ENCODE results near the gene BEAN1.
"Not testable (repeated sequence)": the region's sequence is repeated elsewhere in the genome, so short reads cannot be mapped to it uniquely, and the experiment has no call there.

DNA sequence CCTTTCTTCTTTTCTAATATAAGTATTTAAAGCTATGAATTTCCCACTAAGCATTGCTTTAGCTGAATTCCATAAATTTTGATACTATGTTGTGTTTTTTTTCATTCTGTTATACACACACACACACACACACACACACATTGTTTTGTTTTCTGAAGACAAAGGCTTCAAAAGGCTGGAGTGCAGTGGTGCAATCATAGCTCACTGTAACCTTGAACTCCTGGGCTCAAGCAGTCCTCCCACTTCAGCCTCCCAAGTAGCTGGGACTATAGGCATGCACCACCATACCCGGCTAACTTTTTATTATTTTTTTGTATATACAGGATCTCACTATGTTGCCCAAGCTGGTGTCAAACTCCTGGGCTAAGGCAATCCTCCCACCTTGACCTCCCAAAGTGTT lies 26.1 kb downstream of the BEAN1 start:
- TF ChIP-seq SMAD3 (CRISPR knock-in tag; IDR thresholded peaks at IDR 0.05; ENCODE audit: borderline replicate concordance); TEAD4 (CRISPR knock-in tag; IDR thresholded peaks at IDR 0.05); ESRRA (CRISPR knock-in tag; IDR thresholded peaks at IDR 0.05; ENCODE audit: borderline replicate concordance); ZBTB21 (CRISPR knock-in tag; IDR thresholded peaks at IDR 0.05; ENCODE audit: borderline replicate concordance): not testable (repeated sequence)
- TF ChIP-seq, protein P1, sequence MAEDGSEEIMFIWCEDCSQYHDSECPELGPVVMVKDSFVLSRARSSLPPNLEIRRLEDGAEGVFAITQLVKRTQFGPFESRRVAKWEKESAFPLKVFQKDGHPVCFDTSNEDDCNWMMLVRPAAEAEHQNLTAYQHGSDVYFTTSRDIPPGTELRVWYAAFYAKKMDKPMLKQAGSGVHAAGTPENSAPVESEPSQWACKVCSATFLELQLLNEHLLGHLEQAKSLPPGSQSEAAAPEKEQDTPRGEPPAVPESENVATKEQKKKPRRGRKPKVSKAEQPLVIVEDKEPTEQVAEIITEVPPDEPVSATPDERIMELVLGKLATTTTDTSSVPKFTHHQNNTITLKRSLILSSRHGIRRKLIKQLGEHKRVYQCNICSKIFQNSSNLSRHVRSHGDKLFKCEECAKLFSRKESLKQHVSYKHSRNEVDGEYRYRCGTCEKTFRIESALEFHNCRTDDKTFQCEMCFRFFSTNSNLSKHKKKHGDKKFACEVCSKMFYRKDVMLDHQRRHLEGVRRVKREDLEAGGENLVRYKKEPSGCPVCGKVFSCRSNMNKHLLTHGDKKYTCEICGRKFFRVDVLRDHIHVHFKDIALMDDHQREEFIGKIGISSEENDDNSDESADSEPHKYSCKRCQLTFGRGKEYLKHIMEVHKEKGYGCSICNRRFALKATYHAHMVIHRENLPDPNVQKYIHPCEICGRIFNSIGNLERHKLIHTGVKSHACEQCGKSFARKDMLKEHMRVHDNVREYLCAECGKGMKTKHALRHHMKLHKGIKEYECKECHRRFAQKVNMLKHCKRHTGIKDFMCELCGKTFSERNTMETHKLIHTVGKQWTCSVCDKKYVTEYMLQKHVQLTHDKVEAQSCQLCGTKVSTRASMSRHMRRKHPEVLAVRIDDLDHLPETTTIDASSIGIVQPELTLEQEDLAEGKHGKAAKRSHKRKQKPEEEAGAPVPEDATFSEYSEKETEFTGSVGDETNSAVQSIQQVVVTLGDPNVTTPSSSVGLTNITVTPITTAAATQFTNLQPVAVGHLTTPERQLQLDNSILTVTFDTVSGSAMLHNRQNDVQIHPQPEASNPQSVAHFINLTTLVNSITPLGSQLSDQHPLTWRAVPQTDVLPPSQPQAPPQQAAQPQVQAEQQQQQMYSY (CRISPR knock-in tag; IDR thresholded peaks at IDR 0.05): not testable (repeated sequence)
- TF ChIP-seq, protein P2, sequence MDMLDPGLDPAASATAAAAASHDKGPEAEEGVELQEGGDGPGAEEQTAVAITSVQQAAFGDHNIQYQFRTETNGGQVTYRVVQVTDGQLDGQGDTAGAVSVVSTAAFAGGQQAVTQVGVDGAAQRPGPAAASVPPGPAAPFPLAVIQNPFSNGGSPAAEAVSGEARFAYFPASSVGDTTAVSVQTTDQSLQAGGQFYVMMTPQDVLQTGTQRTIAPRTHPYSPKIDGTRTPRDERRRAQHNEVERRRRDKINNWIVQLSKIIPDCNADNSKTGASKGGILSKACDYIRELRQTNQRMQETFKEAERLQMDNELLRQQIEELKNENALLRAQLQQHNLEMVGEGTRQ (CRISPR knock-in tag; IDR thresholded peaks at IDR 0.05): not testable (repeated sequence)
- TF ChIP-seq, protein P3, sequence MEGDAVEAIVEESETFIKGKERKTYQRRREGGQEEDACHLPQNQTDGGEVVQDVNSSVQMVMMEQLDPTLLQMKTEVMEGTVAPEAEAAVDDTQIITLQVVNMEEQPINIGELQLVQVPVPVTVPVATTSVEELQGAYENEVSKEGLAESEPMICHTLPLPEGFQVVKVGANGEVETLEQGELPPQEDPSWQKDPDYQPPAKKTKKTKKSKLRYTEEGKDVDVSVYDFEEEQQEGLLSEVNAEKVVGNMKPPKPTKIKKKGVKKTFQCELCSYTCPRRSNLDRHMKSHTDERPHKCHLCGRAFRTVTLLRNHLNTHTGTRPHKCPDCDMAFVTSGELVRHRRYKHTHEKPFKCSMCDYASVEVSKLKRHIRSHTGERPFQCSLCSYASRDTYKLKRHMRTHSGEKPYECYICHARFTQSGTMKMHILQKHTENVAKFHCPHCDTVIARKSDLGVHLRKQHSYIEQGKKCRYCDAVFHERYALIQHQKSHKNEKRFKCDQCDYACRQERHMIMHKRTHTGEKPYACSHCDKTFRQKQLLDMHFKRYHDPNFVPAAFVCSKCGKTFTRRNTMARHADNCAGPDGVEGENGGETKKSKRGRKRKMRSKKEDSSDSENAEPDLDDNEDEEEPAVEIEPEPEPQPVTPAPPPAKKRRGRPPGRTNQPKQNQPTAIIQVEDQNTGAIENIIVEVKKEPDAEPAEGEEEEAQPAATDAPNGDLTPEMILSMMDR (IDR thresholded peaks at IDR 0.05): not testable (repeated sequence)
- TF ChIP-seq, protein P4, sequence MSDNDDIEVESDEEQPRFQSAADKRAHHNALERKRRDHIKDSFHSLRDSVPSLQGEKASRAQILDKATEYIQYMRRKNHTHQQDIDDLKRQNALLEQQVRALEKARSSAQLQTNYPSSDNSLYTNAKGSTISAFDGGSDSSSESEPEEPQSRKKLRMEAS (CRISPR knock-in tag; IDR thresholded peaks at IDR 0.05): not testable (repeated sequence)
- TF ChIP-seq, protein P5, sequence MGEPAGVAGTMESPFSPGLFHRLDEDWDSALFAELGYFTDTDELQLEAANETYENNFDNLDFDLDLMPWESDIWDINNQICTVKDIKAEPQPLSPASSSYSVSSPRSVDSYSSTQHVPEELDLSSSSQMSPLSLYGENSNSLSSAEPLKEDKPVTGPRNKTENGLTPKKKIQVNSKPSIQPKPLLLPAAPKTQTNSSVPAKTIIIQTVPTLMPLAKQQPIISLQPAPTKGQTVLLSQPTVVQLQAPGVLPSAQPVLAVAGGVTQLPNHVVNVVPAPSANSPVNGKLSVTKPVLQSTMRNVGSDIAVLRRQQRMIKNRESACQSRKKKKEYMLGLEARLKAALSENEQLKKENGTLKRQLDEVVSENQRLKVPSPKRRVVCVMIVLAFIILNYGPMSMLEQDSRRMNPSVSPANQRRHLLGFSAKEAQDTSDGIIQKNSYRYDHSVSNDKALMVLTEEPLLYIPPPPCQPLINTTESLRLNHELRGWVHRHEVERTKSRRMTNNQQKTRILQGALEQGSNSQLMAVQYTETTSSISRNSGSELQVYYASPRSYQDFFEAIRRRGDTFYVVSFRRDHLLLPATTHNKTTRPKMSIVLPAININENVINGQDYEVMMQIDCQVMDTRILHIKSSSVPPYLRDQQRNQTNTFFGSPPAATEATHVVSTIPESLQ (CRISPR knock-in tag; IDR thresholded peaks at IDR 0.05): not testable (repeated sequence)

Measured in WTC11 (cell line).